Body of pancreas (tissue), 4 donors: Measurements from ENCODE around the gene CCL4.

Source experiments
- POLR2A ChIP-seq, 3 donors: fragments of 450-650 bp; IDR thresholded peaks; one replicate each; pipeline ENCODE4 v1.6.1; 2016; ENCODE audit warnings: antibody characterized with exemption in 3 of 3, mild to moderate bottlenecking in 2 of 3
- TF ChIP-seq, protein P1 (sequence below), 7 experiments: fragments of 450-650 bp in 4 of 7; fragments of 200-600 bp in 3 of 7; sonication (generic) in 3 of 7; IDR thresholded peaks; one replicate each; pipeline ENCODE4 v1.5.1; 2016 to 2019; ENCODE audit warnings: antibody characterized with exemption in 7 of 7

DNA sequence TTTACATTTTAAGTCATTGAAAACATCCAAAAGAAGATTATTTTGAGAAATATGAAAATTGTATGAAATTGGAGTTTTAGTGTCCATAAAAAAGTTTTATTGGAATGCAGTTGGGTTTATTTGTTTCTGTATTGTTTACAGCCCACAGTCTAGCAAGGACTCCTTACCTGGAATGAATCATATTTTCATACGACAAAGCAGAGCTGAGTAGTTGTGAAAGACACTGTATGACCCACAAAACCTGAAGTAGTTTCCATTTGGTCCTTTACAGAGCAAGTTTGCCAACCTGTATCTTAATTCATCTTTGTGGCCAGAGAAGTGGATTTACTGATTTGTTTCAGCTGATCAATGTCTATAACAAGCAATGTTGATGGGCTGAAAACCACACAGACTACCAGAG, 29.3 kb upstream of the CCL4 start:
- TF ChIP-seq, protein P1, sequence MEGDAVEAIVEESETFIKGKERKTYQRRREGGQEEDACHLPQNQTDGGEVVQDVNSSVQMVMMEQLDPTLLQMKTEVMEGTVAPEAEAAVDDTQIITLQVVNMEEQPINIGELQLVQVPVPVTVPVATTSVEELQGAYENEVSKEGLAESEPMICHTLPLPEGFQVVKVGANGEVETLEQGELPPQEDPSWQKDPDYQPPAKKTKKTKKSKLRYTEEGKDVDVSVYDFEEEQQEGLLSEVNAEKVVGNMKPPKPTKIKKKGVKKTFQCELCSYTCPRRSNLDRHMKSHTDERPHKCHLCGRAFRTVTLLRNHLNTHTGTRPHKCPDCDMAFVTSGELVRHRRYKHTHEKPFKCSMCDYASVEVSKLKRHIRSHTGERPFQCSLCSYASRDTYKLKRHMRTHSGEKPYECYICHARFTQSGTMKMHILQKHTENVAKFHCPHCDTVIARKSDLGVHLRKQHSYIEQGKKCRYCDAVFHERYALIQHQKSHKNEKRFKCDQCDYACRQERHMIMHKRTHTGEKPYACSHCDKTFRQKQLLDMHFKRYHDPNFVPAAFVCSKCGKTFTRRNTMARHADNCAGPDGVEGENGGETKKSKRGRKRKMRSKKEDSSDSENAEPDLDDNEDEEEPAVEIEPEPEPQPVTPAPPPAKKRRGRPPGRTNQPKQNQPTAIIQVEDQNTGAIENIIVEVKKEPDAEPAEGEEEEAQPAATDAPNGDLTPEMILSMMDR (IDR thresholded peaks at IDR 0.05) = no peak
- TF ChIP-seq POLR2A (IDR thresholded peaks at IDR 0.05) = no peak
